Hepatic stellate cell (primary cell): Measurements from ENCODE around the gene ZDHHC5.
"Not testable (repeated sequence)": the region's sequence is repeated elsewhere in the genome, so short reads cannot be mapped to it uniquely, and the experiment has no call there.

ENCODE experiments used
- DNase-seq: peaks from one replicate; pipeline ENCODE4 v3.0.0; 2011; ENCODE audit warnings: low spot score

ZDHHC5 gene

DNA sequence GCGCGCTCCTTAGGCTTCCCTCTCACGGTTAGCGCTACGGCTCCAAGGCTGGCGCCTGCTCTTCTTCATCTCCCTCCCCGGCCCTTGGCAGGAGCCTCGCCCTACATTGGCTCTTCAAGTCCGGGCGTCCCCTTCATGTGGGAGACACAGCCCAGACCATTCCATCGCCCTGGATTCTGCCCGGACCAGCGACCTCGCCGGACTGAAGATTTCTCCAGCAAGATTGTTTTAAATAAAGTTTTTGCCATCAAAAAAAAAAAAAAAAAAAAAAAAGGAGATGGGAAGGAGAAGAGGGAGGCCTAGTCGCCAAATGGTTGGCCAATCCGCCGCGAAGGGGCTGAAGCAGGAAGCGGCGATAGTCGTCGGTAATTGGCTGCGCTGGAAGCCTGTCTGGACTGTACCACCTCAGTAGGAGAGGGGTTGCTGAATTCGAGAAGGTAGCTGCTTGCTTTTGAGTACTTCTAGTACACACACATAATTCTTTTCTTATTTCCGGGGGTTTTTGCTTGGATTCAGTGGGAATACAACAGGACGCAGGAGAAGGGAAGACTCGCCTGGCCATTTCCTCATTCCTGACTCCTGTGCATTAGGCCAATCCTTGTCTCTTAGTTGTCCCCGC, 688 bp upstream of the ZDHHC5 start:
- DNase-seq: peak; percentile 96

DNA sequence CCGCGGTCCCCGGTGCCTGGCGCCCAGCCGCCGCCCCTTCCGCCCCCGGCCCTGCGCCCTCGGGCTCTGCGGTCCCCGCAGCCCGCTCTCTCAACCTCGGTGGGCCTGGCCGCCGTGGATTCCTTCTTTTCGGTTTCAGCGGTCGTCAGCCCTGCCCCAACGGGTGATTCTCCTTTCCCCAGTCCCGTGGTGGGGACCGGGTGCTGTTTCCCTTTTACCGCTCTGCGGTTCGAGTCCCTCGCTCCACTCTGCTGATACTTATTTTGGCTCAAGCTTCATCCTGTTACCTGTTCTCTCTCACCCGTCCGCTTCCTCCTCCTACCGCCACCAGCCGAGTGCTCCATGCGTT, 494 bp downstream of the ZDHHC5 start:
- DNase-seq: no peak

DNA sequence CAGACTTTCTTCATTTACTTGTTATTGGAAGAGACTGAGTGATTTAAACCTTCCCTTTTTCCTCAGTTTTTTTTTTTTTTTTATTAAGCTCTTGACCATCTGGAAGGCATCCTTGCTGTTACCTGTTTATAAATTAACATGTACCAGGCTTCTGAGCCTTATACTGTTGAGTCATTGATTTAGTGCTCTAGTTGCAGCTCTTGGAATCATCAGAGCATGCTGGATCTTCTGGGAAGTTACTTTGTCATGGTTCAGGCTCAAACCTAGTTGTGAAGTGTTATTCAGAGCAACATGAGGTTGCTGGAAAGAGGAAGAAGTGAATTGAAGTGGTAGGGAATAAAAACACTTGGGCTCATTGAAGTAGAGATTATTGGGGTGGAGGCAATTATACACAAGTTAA, 6.3 kb downstream of the ZDHHC5 start:
- DNase-seq: no peak

DNA sequence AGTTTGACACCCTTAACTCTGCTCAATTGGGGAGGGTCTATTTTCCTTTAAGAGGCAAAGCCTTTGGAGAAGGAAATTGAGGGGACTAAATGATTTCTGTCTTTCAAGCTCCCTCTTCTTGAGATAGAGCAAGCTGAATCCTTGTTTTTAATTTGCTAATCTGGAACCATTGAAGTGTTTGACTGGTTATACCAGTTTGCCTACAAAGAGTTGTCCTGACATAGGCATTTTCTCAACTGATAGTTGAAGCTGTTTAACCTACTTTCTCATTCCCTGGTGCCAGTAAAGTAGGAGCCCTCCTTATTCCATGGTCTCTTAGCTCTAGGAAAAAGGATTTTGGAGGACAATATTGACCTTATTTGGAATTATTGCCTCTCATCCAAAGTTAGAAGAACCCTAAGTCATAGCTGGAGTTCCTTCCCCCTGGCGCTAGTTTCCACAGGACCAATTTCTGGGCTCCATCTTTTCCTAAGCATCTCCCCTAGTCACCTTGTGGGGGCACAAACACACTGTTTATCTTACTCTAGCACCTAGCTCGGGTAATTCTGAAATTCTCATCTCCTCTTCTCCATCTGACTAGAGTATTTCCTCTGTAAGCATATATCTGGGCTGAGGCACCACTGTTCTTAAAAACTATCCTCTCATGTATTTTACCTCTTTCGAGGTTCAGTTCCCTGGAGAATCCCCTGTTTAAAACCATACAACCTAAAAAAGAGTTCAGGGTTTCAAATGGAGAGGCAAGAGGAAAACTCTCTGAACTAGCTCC, 7.4 kb downstream of the ZDHHC5 start:
- no peak for DNase-seq

DNA sequence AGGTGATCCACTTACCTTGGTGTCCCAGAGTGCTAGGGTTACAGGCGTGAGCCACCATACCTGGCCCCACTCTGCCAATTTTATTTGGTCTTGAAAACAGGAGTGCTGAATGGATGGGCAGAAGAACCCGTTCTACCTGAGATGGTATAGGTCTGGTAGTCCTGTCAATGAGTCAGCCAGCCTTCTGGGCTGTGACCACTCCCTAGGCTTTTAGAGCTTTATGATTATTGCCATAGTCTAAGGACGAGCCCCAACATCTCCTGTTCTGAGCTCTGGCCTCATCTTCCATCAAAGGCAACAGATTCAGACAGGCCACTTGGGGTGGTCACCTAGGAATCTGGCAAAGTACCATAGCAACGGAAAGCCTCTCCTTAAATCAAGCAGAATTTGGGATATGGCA, 11.5 kb downstream of the ZDHHC5 start:
- no peak for DNase-seq

DNA sequence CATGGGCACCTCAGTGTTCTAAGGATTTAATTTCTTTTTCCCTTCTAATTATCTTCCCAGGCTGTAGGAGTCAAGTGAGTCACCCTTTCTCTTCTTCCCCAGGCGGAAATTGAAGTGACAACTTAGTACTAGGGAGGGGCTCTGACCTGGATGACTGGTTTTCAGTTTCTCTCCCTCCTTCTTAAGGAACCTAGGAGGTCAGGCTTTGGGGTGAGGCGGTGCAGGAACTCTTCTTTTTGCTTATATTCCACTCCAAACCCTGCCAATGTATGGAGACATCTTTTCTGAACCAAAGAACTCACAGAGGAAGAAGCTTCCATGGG, 12.6 kb downstream of the ZDHHC5 start:
- DNase-seq: no peak

DNA sequence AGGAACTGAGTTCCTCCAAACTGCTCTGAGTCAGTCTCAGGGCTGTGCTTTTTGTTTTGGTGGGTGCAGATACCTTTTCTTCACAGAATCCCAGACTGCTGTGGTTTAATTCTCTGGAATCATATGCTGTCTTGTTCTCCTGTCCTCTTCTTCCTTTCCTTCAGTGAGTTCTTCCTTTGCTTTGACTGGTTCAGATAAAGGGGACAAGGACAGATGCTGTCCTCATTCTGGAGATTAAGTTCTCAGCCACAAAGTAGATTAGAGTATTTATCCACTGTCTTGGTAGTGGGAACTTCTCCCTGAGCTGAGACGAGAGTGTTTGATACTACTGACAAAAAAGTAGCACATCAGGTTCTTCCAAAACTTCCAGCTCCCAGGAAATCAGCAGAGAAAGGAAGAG, 13.3 kb downstream of the ZDHHC5 start:
- no peak for DNase-seq

DNA sequence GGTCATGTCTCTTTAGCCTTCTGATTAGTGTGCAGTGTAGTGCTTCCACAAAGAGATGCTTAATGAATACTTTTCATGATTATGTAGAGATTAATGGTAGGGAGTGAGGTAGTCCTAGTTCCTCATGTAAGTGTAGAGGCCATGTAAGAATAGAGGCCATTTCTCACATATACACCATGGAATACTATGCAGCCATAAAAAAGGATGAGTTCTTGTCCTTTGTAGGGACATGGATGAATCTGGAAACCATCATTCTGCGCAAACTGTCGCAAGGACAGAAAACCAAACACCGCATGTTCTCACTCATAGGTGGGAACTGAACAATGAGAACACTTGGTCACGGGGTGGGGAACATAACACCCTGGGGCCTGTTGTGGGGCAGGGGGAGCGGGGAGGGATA, 22.6 kb downstream of the ZDHHC5 start:
- DNase-seq: not testable (repeated sequence)

DNA sequence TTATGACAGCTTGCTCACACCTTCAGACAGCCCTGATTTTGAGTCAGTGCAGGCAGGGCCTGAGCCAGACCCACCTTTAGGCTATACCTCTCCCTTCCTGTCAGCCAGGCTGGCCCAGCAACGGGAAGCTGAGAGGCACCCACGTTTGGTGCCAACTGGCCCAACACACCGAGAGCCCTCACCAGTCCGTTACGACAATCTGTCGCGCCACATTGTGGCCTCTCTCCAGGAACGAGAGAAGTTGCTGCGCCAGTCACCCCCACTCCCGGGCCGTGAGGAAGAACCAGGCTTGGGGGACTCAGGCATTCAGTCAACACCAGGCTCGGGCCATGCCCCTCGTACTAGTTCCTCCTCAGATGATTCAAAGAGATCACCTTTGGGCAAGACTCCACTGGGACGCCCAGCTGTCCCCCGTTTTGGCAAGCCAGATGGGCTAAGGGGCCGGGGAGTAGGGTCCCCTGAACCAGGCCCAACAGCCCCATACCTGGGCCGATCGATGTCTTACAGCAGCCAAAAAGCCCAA, 31.0 kb downstream of the ZDHHC5 start:
- no peak for DNase-seq

DNA sequence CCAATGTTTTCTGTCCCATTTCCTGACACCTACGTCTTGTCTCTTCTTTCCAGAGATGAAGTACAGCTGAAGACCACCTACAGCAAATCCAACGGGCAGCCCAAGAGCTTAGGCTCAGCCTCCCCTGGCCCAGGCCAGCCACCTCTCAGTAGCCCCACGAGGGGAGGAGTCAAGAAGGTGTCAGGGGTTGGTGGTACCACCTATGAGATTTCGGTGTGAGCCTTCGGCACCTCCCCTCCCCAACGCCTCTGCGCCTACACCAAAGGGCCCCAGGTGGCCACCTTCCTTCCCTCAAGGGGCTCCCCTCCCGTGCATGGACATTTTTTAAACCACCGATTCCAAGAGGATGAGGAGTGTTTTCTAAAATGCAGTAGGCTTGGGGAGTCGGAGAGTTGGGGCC, 31.9 kb downstream of the ZDHHC5 start:
- DNase-seq: no peak

DNA sequence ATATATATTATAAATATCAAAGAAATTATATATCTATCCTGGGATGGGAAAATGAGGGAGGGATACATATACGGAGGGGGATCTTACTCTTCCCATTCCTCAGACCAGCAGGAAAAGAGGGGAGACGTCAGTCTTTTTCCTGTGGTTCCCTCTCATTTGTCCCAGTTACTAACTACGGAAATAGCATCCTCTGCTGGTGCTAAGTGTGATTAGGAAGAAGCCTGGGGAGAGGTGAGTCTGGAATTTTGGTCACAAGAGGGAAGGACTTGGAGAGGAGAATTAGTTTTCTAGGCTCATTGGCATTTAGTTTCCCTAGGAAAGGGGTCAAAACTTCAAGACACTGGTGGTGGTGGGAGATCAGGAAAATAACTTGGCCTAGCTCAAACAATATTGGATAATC, 32.5 kb downstream of the ZDHHC5 start:
- DNase-seq: no peak

DNA sequence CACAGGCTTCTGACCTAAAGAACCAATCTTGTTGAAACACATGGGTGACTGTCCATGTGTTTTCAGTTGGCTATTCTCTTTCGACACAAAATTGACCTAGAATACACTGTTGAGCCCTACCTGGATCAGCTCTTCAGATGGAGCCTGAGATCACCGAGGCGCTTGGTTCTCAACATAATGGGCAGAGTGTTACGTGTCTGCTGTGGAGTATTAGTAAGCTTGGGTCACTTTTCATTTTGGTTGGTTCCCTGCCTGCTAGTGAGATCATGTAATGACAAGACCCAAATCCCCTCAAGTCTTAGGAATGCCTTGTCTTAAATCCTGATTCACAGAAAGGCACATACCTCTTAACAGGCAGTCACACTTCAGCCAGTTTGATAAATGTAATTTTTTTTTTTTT, 35.4 kb downstream of the ZDHHC5 start:
- DNase-seq: no peak

DNA sequence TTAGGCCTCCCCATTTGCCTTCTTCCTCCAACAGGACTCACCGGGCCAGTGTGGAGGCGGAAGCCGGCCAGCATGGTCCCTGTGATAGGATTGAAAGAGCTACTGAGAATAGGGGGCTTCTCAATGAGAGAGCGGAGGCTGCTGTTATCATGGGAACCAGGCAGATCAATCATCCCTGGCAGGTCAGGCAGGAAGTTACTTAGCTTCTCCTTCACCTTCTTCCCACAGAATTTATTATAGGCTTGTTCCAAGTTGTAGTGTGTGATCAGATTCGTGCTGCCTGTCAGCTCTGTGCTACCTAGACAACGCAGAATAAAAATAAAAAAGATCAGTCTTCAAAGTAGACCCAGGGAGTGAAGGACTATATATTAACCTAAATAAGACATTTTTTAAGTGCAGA, 37.0 kb downstream of the ZDHHC5 start:
- no peak for DNase-seq

DNA sequence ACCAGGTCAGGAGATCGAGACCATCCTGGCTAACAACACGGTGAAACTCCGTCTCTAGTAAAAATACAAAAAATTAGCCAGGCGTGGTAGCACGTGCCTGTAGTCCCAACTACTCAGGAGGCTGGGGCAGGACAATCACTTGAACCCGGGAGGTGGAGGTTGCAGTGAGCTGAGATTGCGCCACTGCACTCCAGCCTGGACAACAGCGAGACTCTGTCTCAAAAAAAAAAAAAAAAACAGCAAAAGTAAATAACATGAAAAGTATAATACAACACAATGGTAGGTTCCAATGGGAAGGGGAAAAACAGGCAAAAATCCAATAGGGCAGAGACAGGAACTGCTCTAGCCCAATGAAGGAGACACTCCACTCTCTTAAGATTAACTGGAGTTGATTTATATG, 37.5 kb downstream of the ZDHHC5 start:
- not testable (repeated sequence) for DNase-seq

DNA sequence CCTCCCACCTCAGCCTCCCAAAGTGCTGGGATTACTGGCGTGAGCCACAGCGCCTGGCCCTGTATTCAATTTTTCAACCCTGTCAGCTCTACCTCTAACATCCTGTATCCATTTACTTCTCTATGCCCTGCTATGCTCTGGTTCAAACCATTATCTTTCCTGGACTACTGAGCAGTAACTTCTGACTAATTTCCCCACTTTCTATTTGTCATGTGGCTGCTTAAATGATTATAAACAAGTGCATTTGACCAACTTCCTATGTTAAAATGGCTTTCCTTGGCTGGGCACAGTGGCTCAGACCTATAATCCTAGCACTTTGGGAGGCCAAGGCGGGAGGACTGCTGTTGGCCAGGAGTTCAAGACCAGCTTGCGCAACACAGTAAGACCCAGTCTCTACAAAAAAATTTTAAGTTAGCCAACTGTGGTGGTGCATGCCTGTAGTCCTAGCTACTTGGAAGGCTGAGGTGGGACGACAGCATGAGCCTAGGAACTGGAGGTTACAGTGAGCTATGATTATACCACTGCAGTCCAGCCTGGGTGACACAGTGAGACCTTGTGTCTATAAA, 42.0 kb downstream of the ZDHHC5 start:
- no peak for DNase-seq

DNA sequence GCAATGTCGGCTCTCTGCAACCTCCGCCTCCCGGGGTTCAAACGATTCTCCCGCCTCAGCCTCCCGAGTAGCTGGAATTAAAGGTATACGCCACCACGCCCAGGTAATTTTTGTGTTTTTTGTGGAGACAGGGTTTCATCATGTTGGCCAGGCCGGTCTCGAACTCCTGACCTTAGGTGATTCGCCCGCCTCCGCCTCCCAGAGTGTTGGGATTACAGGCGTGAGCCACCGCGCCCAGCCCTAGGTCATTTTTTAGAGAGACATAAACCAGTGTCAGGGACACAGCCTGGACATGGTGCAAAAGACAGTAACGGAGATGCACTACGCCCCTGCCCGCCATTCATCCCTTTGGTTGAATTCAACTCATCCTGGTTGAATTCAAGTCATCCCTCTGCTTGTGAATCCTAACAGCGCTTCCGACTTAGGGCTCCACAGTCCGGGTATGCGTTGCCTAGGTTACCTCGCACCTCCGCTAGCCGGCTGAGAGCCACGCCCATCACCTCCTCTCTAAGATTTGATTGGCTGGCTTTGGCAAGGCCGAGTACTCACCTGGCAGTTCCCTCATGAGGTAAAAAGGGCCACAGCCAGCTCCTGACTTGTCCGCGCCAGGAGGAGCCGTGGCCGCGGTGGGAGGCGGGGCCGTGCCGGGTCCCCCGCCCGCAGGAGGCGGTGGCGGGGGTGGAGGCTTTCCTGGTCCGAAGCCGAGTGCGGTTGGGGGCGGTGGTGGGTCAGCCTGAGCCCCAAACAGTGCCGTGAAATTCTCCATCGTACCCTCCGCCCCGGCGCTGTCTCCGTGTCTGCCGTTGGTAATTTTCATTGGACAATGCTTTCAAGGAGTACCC, 43.7 kb downstream of the ZDHHC5 start, which contains the start of gene MED19:
MED19 (minus strand) TSS at position 802 of the 842 bp plus-strand sequence; CDS start at position 766, 36 bp downstream.
- peak; percentile 76 for DNase-seq

DNA sequence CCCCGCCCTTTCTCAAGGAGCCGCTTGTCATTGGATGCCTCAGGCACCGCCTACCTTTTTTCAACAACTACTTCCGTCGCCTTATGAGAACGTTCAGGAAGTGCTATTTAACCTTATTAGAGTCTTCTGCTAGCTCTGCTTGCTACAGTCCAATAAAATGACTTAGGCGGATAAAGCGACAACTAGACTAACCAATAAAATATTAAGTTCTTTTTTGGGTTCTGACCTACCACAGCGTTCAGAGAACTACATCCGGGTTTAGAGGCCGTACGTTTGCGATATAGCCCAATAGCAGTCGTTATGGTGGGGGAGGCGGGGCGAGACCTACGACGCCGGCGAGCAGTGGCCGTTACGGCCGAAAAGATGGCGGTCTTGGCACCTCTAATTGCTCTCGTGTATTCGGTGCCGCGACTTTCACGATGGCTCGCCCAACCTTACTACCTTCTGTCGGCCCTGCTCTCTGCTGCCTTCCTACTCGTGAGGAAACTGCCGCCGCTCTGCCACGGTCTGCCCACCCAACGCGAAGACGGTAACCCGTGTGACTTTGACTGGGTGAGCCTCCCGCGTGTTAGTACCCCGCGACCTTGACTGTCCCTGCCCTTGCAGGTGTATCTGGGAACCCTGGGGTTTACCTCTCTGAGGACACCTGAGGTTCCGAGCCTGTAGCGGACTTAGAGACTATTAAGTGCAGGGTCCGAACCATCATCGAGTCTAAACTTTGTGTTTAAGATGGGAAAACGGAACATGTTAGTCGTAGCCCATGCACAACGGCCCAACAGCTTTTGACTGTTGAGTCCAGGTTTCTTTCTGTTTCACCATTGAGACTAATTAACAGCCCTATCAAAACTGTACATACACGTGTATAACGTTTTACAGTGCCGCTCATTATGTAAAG, 44.6 kb downstream of the ZDHHC5 start, which contains the start of gene TMX2:
TMX2 (plus strand) TSS at position 338 of the 895 bp plus-strand sequence; CDS start at position 364, 26 bp downstream.
- DNase-seq: peak; percentile 94

DNA sequence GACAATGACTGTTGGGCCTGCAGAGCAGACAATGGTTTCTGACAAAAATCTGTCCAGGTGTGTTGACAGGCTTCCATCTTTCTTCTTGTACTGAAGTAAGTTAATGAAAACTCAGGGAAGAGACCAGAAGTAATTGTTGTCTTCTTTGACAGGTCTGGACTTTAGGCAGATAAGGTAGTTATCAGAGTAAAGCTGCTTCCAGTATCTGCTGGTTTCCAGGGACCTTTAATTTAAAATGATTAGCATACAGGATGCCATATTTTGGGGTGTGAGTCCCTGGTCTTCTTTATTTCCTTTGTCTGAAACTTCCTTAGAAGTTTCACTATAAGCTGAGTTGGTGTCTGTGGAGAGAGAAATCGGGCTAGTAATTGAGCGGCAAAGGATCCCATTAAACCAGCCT, 45.9 kb downstream of the ZDHHC5 start:
- DNase-seq: no peak

DNA sequence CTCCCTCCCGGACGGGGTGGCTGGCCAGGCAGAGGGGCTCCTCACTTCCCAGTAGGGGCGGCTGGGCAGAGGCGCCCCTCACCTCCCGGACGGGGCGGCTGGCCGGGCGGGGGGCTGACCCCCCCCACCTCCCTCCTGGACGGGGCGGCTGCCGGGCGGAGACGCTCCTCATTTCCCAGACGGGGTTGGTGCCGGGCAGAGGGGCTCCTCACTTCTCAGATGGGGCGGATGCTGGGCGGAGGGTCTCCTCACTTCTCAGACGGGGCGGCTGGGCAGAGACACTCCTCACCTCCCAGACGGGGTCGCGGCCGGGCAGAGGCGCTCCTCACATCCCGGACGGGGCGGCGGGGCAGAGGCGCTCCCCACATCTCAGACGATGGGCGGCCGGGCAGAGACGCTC, 48.8 kb downstream of the ZDHHC5 start:
- not testable (repeated sequence) for DNase-seq

DNA sequence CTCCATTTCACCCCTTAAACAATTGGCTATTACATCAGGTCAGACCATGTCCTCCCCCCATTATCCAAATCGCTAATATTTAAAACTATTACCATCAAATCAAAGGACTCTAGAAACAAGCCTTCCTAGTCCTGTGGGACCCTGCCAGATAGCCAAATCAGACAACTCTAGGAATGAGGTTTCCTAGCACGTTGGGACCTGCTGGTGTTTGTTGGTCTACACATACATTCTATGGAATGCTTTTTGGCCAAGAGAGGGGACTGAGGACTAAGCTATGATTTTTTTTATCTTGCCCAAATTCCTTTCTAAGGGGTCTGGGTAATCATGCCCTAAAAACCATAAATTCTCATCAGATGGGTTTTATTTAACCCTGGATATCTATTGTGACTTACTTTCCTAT, 59.3 kb downstream of the ZDHHC5 start:
- no peak for DNase-seq

DNA sequence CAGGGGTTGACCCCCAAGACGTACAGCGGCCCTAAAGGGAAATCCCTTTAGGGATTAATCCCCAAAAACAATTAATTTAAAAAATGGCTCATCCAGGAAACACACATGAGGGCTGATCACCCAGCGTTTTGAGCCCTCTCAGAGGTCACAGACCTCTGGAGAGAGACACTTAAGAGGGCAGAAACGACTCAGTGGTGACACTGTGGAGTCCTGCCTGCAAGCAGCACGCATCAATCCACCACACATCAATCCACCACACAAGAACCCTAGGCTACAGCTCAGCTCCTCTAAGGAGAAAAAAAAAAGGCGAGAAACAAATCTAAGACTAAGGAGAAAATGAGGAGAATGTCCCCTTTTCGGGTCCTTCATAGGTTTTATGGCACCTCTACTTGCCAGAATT, 60.9 kb downstream of the ZDHHC5 start:
- no peak for DNase-seq
